HEK293 (cell line): ENCODE data around the gene LSP1.

Experiments
- CTCF ChIA-PET: fragments of 350-600 bp; formaldehyde crosslinking; extraction: SDS; loops from one replicate; lab custom pipeline; 2021; ENCODE audit warnings: antibody characterized with exemption; lab: Yijun Ruan, JAX
- POLR2A ChIA-PET: fragments of 300-600 bp; formaldehyde crosslinking; extraction: SDS; loops from one replicate; lab custom pipeline; 2020; ENCODE audit warnings: antibody characterized with exemption, inconsistent platforms; lab: Yijun Ruan, JAX
- H3K27ac ChIP-seq: fragments of 200-500 bp; sonication (Bioruptor generic); 2 replicates; pipeline ENCODE4 v1.5.1; 2014; ENCODE audit warnings: low read depth, low read length, control low read depth, inconsistent platforms; ENCODE audit errors: extremely low read depth
- H3K36me3 ChIP-seq, 2 experiments: fragments of 200-500 bp in 1 of 2; sonication (Bioruptor generic) in 1 of 2; 1 replicate in 1 of 2; 2 replicates in 1 of 2; pipeline ENCODE4 v1.5.1; 2014 to 2017; ENCODE audit warnings: inconsistent platforms in 2 of 2, low read length in 2 of 2; ENCODE audit not compliant: control insufficient read depth in 2 of 2, insufficient read depth in 1 of 2
- H3K4me1 ChIP-seq: fragments of 200-500 bp; sonication (Bioruptor generic); 2 replicates; pipeline ENCODE4 v1.5.1; 2014; ENCODE audit warnings: mild to moderate bottlenecking, low read length, inconsistent platforms; ENCODE audit not compliant: control insufficient read depth, insufficient read depth
- H3K4me3 ChIP-seq: 2 replicates; pipeline ENCODE4 v1.5.1; 2011; ENCODE audit warnings: low read depth, mild to moderate bottlenecking, control low read depth, low read length, moderate library complexity
- H3K9me3 ChIP-seq: fragments of 200-500 bp; sonication (Bioruptor generic); 2 replicates; pipeline ENCODE4 v1.5.1; 2014; ENCODE audit warnings: low read depth, low read length, inconsistent platforms; ENCODE audit not compliant: control insufficient read depth, insufficient read depth
- FEZF1 ChIP-seq: fragments of 450-650 bp; formaldehyde crosslinking; IDR thresholded peaks from 2 replicates; pipeline ENCODE4 v1.5.1; 2016; ENCODE audit warnings: missing biosample characterization, missing genetic modification characterization
- GFI1B ChIP-seq: fragments of 450-650 bp; formaldehyde crosslinking; IDR thresholded peaks from 2 replicates; pipeline ENCODE4 v1.5.1; 2016; ENCODE audit warnings: missing biosample characterization, missing genetic modification characterization
- TRIM28 ChIP-seq: IDR thresholded peaks from 2 replicates; pipeline ENCODE4 v1.6.1; 2011; ENCODE audit warnings: low read length, control low read depth, borderline replicate concordance
- WT1 ChIP-seq: fragments of 450-650 bp; formaldehyde crosslinking; IDR thresholded peaks from 2 replicates; pipeline ENCODE4 v1.5.1; 2016; ENCODE audit warnings: missing biosample characterization, missing genetic modification characterization
- ZBTB26 ChIP-seq: fragments of 450-650 bp; formaldehyde crosslinking; optimal IDR thresholded peaks from 2 replicates; pipeline ENCODE3; 2016; ENCODE audit warnings: missing biosample characterization, mild to moderate bottlenecking, missing genetic modification characterization
- ZNF157 ChIP-seq: fragments of 450-650 bp; formaldehyde crosslinking; IDR thresholded peaks from 2 replicates; pipeline ENCODE4 v1.5.1; 2016; ENCODE audit warnings: missing biosample characterization, missing genetic modification characterization
- ZNF16 ChIP-seq: fragments of 450-650 bp; formaldehyde crosslinking; IDR thresholded peaks from 2 replicates; pipeline ENCODE4 v1.5.1; 2016; ENCODE audit warnings: low read depth, missing biosample characterization, missing genetic modification characterization
- ZNF292 ChIP-seq: fragments of 450-650 bp; formaldehyde crosslinking; IDR thresholded peaks from 2 replicates; pipeline ENCODE4 v1.5.1; 2016; ENCODE audit warnings: low read depth, missing biosample characterization, missing genetic modification characterization, borderline replicate concordance
- ZNF423 ChIP-seq: fragments of 450-650 bp; formaldehyde crosslinking; IDR thresholded peaks from 2 replicates; pipeline ENCODE4 v1.5.1; 2016; ENCODE audit warnings: missing biosample characterization, missing genetic modification characterization
- ZNF473 ChIP-seq: fragments of 450-650 bp; formaldehyde crosslinking; IDR thresholded peaks from 2 replicates; pipeline ENCODE4 v1.5.1; 2017; ENCODE audit warnings: missing biosample characterization, missing genetic modification characterization
- ZNF548 ChIP-seq: fragments of 450-650 bp; formaldehyde crosslinking; IDR thresholded peaks from 2 replicates; pipeline ENCODE4 v1.5.1; 2016; ENCODE audit warnings: missing biosample characterization, missing genetic modification characterization
- ZNF560 ChIP-seq: fragments of 450-650 bp; formaldehyde crosslinking; IDR thresholded peaks from 2 replicates; pipeline ENCODE4 v1.5.1; 2017; ENCODE audit warnings: missing biosample characterization, missing genetic modification characterization, borderline replicate concordance
- ZNF596 ChIP-seq: fragments of 450-650 bp; IDR thresholded peaks from 2 replicates; pipeline ENCODE4 v1.5.0; 2018; ENCODE audit warnings: missing biosample characterization, mild to moderate bottlenecking, missing genetic modification characterization, moderate library complexity
- ZNF623 ChIP-seq: fragments of 450-650 bp; formaldehyde crosslinking; IDR thresholded peaks from 2 replicates; pipeline ENCODE4 v1.5.1; 2016; ENCODE audit warnings: missing biosample characterization, missing genetic modification characterization
- ZNF624 ChIP-seq: fragments of 450-650 bp; formaldehyde crosslinking; IDR thresholded peaks from 2 replicates; pipeline ENCODE4 v1.5.1; 2017; ENCODE audit warnings: missing biosample characterization, missing genetic modification characterization
- ZNF670 ChIP-seq: fragments of 450-650 bp; formaldehyde crosslinking; IDR thresholded peaks from 2 replicates; pipeline ENCODE4 v1.5.1; 2016; ENCODE audit warnings: missing biosample characterization, missing genetic modification characterization, low read depth
- ZNF677 ChIP-seq: fragments of 450-650 bp; IDR thresholded peaks from 2 replicates; pipeline ENCODE4 v1.5.0; 2018; ENCODE audit warnings: missing biosample characterization, mild to moderate bottlenecking, missing genetic modification characterization, moderate library complexity
- ZNF701 ChIP-seq: fragments of 450-650 bp; formaldehyde crosslinking; IDR thresholded peaks from 2 replicates; pipeline ENCODE4 v1.5.1; 2016; ENCODE audit warnings: missing biosample characterization, missing genetic modification characterization
- ZNF747 ChIP-seq: fragments of 450-650 bp; formaldehyde crosslinking; IDR thresholded peaks from 2 replicates; pipeline ENCODE4 v1.5.1; 2016; ENCODE audit warnings: missing biosample characterization, missing genetic modification characterization
- ZNF76 ChIP-seq: fragments of 450-650 bp; formaldehyde crosslinking; IDR thresholded peaks from 2 replicates; pipeline ENCODE4; 2016; ENCODE audit warnings: low read depth, missing biosample characterization, missing genetic modification characterization, borderline replicate concordance
- ZNF777 ChIP-seq: fragments of 450-650 bp; formaldehyde crosslinking; IDR thresholded peaks from 2 replicates; pipeline ENCODE4 v1.5.1; 2017; ENCODE audit warnings: missing biosample characterization, missing genetic modification characterization, borderline replicate concordance

The LSP1 gene

GRCh38 chr11:1918436-1919315, 65.8 kb downstream of the LSP1 start:
- no peak for TF ChIP-seq FEZF1 (tag by site-specific recombination)
- TF ChIP-seq ZNF777 (tag by site-specific recombination) = no peak
- no peak for TF ChIP-seq ZNF747 (tag by site-specific recombination)
- no peak for TF ChIP-seq ZNF670 (tag by site-specific recombination)
- TF ChIP-seq ZNF423 (tag by site-specific recombination) = no peak
- TF ChIP-seq ZNF292 (tag by site-specific recombination) = no peak
- TF ChIP-seq ZNF548 (tag by site-specific recombination) = no peak
- TF ChIP-seq ZNF623 (tag by site-specific recombination) = no peak
- ChIA-PET CTCF (no interaction called here), POLR2A (interaction anchor here (0.6 kb wide), 1 partner anchor 482 kb away, joined by 3 read pairs; the partner anchor contains the start of gene TSSC4)
- no peak overlapping the region for H3K27ac ChIP-seq
- no peaks in the 10 kb centered on the region for H3K9me3 ChIP-seq
- H3K36me3 ChIP-seq = no peaks in the 10 kb centered on the region
- H3K4me3 ChIP-seq = no peak overlapping the region
- no peaks in the 10 kb centered on the region for H3K4me1 ChIP-seq

GRCh38 chr11:1919391-1920127, 66.7 kb downstream of the LSP1 start, which contains the start of gene TNNT3:
Gene TNNT3 (plus strand): TSS chr11:1919703. CDS start chr11:1922875, 3,172 bp downstream.
- Histone ChIP-seq H3K36me3 (no peaks in the 10 kb centered on the region), H3K4me1 (no peaks in the 10 kb centered on the region), H3K9me3 (no peaks in the 10 kb centered on the region), H3K27ac (no peak within 1 kb of the TSS), H3K4me3 (no peak within 1 kb of the TSS)
- no peak for TF ChIP-seq ZNF701 (tag by site-specific recombination)
- no peak for TF ChIP-seq WT1 (tag by site-specific recombination)
- TF ChIP-seq ZNF473 (tag by site-specific recombination) = no peak
- no peak for TF ChIP-seq ZNF76
- no peak for TF ChIP-seq GFI1B
- TF ChIP-seq TRIM28 = no peak
- no peak for TF ChIP-seq ZBTB26
- no peak for TF ChIP-seq ZNF157 (tag by site-specific recombination)
- TF ChIP-seq ZNF16 (tag by site-specific recombination) = no peak
- TF ChIP-seq ZNF560 (tag by site-specific recombination) = no peak
- no peak for TF ChIP-seq ZNF623 (tag by site-specific recombination)
- no peak for TF ChIP-seq ZNF624
- no peak for TF ChIP-seq ZNF677 (tag by site-specific recombination)
- TF ChIP-seq ZNF596 (tag by site-specific recombination) = no peak
- ChIA-PET POLR2A (interaction anchor here (0.6 to 0.7 kb wide), 2 partner anchors 28 to 481 kb away, joined by 3 read pairs; partner anchors contain the start of genes PRR33 and TSSC4), CTCF (interaction anchor here (0.6 to 0.8 kb wide), 3 partner anchors 53 to 340 kb away, joined by 3 read pairs; no protein-coding TSS in a partner anchor)
